GM23248 (cell line): ENCODE measurements around the gene DUS4L. TPM values are rescaled to one million over a fixed set of nuclear protein-coding genes. Genes with fewer than 3 reads are reported as not detected.
A peak's percentile ranks its signal among the peaks of the same experiment; 100 is the strongest.

Experiments used
- DNase-seq: peaks from one replicate; pipeline ENCODE4 v3.0.0-alpha.2; 2015
- H2AFZ ChIP-seq: fragments of 200-600 bp; sonication (generic); 2 replicates; pipeline ENCODE4 v1.6.1; 2016; ENCODE audit warnings: antibody characterized with exemption
- H3F3A ChIP-seq: fragments of 200-600 bp; sonication (generic); 2 replicates; pipeline ENCODE4 v1.6.1; 2016; ENCODE audit warnings: mild to moderate bottlenecking, antibody characterized with exemption, mixed run types; ENCODE audit not compliant: insufficient read depth
- H3K27ac ChIP-seq: fragments of 200-600 bp; sonication (generic); 2 replicates; pipeline ENCODE4 v1.5.1; 2016; ENCODE audit warnings: mild to moderate bottlenecking
- H3K27me3 ChIP-seq: fragments of 200-600 bp; sonication (generic); replicated peaks from 2 replicates; pipeline ENCODE4 v1.6.1; 2016; ENCODE audit warnings: mild to moderate bottlenecking; ENCODE audit not compliant: insufficient read depth
- H3K36me3 ChIP-seq: fragments of 200-600 bp; sonication (generic); 2 replicates; pipeline ENCODE4 v1.6.1; 2016; ENCODE audit warnings: low read depth, mild to moderate bottlenecking
- H3K4me1 ChIP-seq: fragments of 200-600 bp; sonication (generic); 2 replicates; pipeline ENCODE4 v1.6.1; 2016; ENCODE audit warnings: mild to moderate bottlenecking; ENCODE audit not compliant: insufficient read depth
- H3K4me2 ChIP-seq: fragments of 200-600 bp; sonication (generic); one replicate; pipeline ENCODE4 v1.6.1; 2016; ENCODE audit warnings: mild to moderate bottlenecking; ENCODE audit not compliant: unreplicated experiment
- H3K4me3 ChIP-seq: fragments of 200-600 bp; sonication (generic); 2 replicates; pipeline ENCODE4 v1.5.1; 2016; ENCODE audit warnings: mild to moderate bottlenecking
- H3K79me2 ChIP-seq: fragments of 200-600 bp; sonication (generic); 2 replicates; pipeline ENCODE4 v1.6.1; 2016; ENCODE audit warnings: mild to moderate bottlenecking; ENCODE audit not compliant: insufficient read depth
- H3K9ac ChIP-seq: fragments of 200-600 bp; sonication (generic); 2 replicates; pipeline ENCODE4 v1.6.1; 2016; ENCODE audit warnings: mild to moderate bottlenecking
- H3K9me2 ChIP-seq: fragments of 200-600 bp; sonication (generic); 2 replicates; pipeline ENCODE4 v1.6.1; 2016; ENCODE audit warnings: mixed run types, mild to moderate bottlenecking, moderate library complexity; ENCODE audit not compliant: insufficient read depth
- H3K9me3 ChIP-seq: fragments of 200-600 bp; sonication (generic); one replicate; pipeline ENCODE4 v1.6.1; 2017; ENCODE audit warnings: low read depth
- H4K20me1 ChIP-seq: fragments of 200-600 bp; sonication (generic); 2 replicates; pipeline ENCODE4 v1.6.0; 2016; ENCODE audit not compliant: insufficient read depth
- EZH2 ChIP-seq: fragments of 200-600 bp; sonication (generic); IDR thresholded peaks from 2 replicates; pipeline ENCODE4 v1.6.1; 2018; ENCODE audit warnings: antibody characterized with exemption, mild to moderate bottlenecking; ENCODE audit not compliant: insufficient read depth, poor library complexity, severe bottlenecking
- EZH2phosphoT487 ChIP-seq: fragments of 200-600 bp; sonication (generic); IDR thresholded peaks from 2 replicates; pipeline ENCODE4 v1.6.1; 2018; ENCODE audit warnings: antibody characterized with exemption, moderate library complexity, mild to moderate bottlenecking, low read depth; ENCODE audit not compliant: insufficient read depth
- WGBS, 2 experiments: methylation state at CpG; one replicate each; pipeline ENCODE4 v1.1.6; 2015 to 2017; ENCODE audit warnings: low lambda C conversion rate in 2 of 2, low coverage in 1 of 2; ENCODE audit errors: missing lambda C conversion rate in 2 of 2; 5-methylcytosine and 5-hydroxymethylcytosine counted together
- in situ Hi-C: fragments of 300-500 bp; cut with MboI; formaldehyde crosslinking; loops from 2 replicates; pipeline ENCODE4 v1.15.0; 2020
- polyA plus RNA-seq: library from polyadenylated mRNA; unstranded; fragments of >200 nt; fragmentation: Nextera tagmentation; extraction: Ambion mirVana; gene quantifications from 2 replicates; pipeline ENCODE4 v1.2.1, GENCODE V29; 2016
- total RNA-seq: library from RNA; depleted of rRNA; stranded (reverse); fragments of >200 nt; shearing (Covaris generic); gene quantifications from 2 replicates; pipeline ENCODE4 v1.2.3, GENCODE V29; 2014

Gene DUS4L
- total and polyA plus RNA-seq, 2 experiments from 2014 or later, result 4.2 to 7.6 TPM

- Histone ChIP-seq H3F3A (no peaks in the 10 kb centered on the region), H3K27ac (no peak overlapping the region), H4K20me1 (no peaks in the 10 kb centered on the region), H3K9me3 (no peaks in the 10 kb centered on the region), H3K27me3 (no peaks in the 10 kb centered on the region), H3K9ac (peak overlapping the region; percentile 94), H3K9me2 (no peaks in the 10 kb centered on the region), H3K4me3 (peak overlapping the region; percentile 98), H3K79me2 (peaks cover 75% of the 10 kb centered on the region), H3K36me3 (peaks cover 14% of the 10 kb centered on the region), H3K4me1 (peaks cover 18% of the 10 kb centered on the region), H2AFZ (0 out of 2 replicates have a peak overlapping the region, but pooled peaks have one; percentile 99), H3K4me2 (peak overlapping the region; percentile 96)
- in situ Hi-C loops, result no loop called here
- no peak for TF ChIP-seq EZH2
- no peak for TF ChIP-seq EZH2phosphoT487
- WGBS, 2 experiments, result 49 to 50% methylated on average over 5 of the region's 5 CpGs
- peak; percentile 24 for DNase-seq
These were observed 17.7 kb downstream of the DUS4L start for GRCh38 chr7:107581387-107582013.

- WGBS, 2 experiments, result 79 to 82% methylated on average over 2 of the region's 2 CpGs
- H3K4me3 ChIP-seq, result peak overlapping the region; percentile 98; the same call in 1 of the 2 replicates
- DNase-seq, result peak; percentile 17
- H3K36me3 ChIP-seq, result peaks cover 16% of the 10 kb centered on the region
- peaks cover 87% of the 10 kb centered on the region for H3K79me2 ChIP-seq
- H3K9me2 ChIP-seq, result no peaks in the 10 kb centered on the region
- no peaks in the 10 kb centered on the region for H3K9me3 ChIP-seq
- H4K20me1 ChIP-seq, result no peaks in the 10 kb centered on the region
- no peak for TF ChIP-seq EZH2phosphoT487
- no peak for TF ChIP-seq EZH2
- no peak overlapping the region for H3K27ac ChIP-seq
- H3K4me2 ChIP-seq, result peak overlapping the region; percentile 96
- in situ Hi-C loops, result no loop called here
- H3K27me3 ChIP-seq, result no peaks in the 10 kb centered on the region
- H2AFZ ChIP-seq, result no peak overlapping the region
- H3K9ac ChIP-seq, result no peak overlapping the region
- peaks cover 18% of the 10 kb centered on the region for H3K4me1 ChIP-seq
- 0 out of 2 replicates have a peak, but pooled peaks cover 6% of the 10 kb centered on the region for H3F3A ChIP-seq
These were observed 19.1 kb downstream of the DUS4L start for GRCh38 chr7:107582875-107583274.

- DNase-seq, result no peak
- Histone ChIP-seq H3K4me2 (no peak overlapping the region), H2AFZ (no peak overlapping the region), H3K36me3 (peaks cover 16% of the 10 kb centered on the region), H3K9ac (no peak overlapping the region), H3K27ac (no peak overlapping the region), H3K9me3 (no peaks in the 10 kb centered on the region), H3K27me3 (no peaks in the 10 kb centered on the region), H3K9me2 (no peaks in the 10 kb centered on the region), H3K79me2 (peaks cover 79% of the 10 kb centered on the region), H3K4me1 (peaks cover 18% of the 10 kb centered on the region), H3K4me3 (no peak overlapping the region), H3F3A (0 out of 2 replicates have a peak, but pooled peaks cover 6% of the 10 kb centered on the region), H4K20me1 (no peaks in the 10 kb centered on the region)
- 73 to 76% methylated on average over 2 of the region's 2 CpGs for WGBS, 2 experiments
- in situ Hi-C loops, result no loop called here
- no peak for TF ChIP-seq EZH2phosphoT487
- TF ChIP-seq EZH2, result no peak
These were observed 20.9 kb downstream of the DUS4L start for GRCh38 chr7:107584716-107585115.

- Histone ChIP-seq H3K4me1 (peaks cover 23% of the 10 kb centered on the region), H4K20me1 (no peaks in the 10 kb centered on the region), H3K27me3 (no peaks in the 10 kb centered on the region), H3F3A (peaks cover 41% of the 10 kb centered on the region), H3K4me3 (no peak overlapping the region), H3K9ac (no peak overlapping the region), H2AFZ (no peak overlapping the region), H3K36me3 (peaks cover 13% of the 10 kb centered on the region), H3K4me2 (no peak overlapping the region), H3K9me2 (no peaks in the 10 kb centered on the region), H3K9me3 (no peaks in the 10 kb centered on the region), H3K27ac (no peak overlapping the region), H3K79me2 (peaks cover 45% of the 10 kb centered on the region)
- TF ChIP-seq EZH2phosphoT487 (no peak), EZH2 (no peak)
- 94 to 97% methylated on average over 5 of the region's 5 CpGs for WGBS, 2 experiments
- in situ Hi-C loops, result no loop called here
- DNase-seq, result no peak
These were observed 24.9 kb downstream of the DUS4L start for GRCh38 chr7:107588529-107589130.

DNA sequence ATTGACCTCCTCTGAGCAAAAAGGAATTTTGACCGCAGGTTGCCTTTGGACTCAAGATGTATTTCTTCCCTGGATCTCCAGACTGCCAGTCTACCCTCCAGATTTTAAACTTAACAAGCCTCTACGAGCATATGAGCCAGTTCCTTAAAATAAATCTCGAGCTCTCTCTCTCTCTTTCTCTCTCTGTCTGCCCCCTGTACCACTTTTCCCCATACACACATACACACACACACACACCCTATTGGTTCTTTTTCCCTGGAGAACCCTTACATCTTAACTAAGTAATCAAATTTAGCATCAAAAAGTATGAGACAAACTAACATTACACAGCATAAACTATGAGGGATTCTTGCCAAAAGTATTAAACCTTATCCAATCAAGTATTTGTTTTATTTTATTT, 27.6 kb downstream of the DUS4L start:
- H3K4me3 ChIP-seq, result no peak overlapping the region
- H3K4me2 ChIP-seq, result no peak overlapping the region
- in situ Hi-C loops, result no loop called here
- H3K4me1 ChIP-seq, result peaks cover 43% of the 10 kb centered on the region
- no peaks in the 10 kb centered on the region for H3K27me3 ChIP-seq
- H3K27ac ChIP-seq, result peak overlapping the region; percentile 76
- H3K9ac ChIP-seq, result no peak overlapping the region
- no peaks in the 10 kb centered on the region for H3K9me2 ChIP-seq
- peaks cover 8% of the 10 kb centered on the region for H3K36me3 ChIP-seq
- H2AFZ ChIP-seq, result no peak overlapping the region
- no peaks in the 10 kb centered on the region for H3K9me3 ChIP-seq
- TF ChIP-seq EZH2phosphoT487 (no peak), EZH2 (no peak)
- H4K20me1 ChIP-seq, result no peaks in the 10 kb centered on the region
- DNase-seq, result peak; percentile 28
- peaks cover 23% of the 10 kb centered on the region for H3K79me2 ChIP-seq
- peaks cover 64% of the 10 kb centered on the region for H3F3A ChIP-seq
- WGBS, 2 experiments, result 91 to 94% methylated on average over 3 of the region's 3 CpGs
